ENCODE results near the gene NIN. TPM values are rescaled to one million over a fixed set of nuclear protein-coding genes. Genes with fewer than 3 reads are reported as not detected.
A peak's percentile ranks its signal among the peaks of the same experiment; 100 is the strongest.
"Not testable (repeated sequence)": the region's sequence is repeated elsewhere in the genome, so short reads cannot be mapped to it uniquely, and the experiment has no call there.

NIN gene
- total RNA-seq, 1 donor from 2014 or later, result 78.2 TPM

DNA sequence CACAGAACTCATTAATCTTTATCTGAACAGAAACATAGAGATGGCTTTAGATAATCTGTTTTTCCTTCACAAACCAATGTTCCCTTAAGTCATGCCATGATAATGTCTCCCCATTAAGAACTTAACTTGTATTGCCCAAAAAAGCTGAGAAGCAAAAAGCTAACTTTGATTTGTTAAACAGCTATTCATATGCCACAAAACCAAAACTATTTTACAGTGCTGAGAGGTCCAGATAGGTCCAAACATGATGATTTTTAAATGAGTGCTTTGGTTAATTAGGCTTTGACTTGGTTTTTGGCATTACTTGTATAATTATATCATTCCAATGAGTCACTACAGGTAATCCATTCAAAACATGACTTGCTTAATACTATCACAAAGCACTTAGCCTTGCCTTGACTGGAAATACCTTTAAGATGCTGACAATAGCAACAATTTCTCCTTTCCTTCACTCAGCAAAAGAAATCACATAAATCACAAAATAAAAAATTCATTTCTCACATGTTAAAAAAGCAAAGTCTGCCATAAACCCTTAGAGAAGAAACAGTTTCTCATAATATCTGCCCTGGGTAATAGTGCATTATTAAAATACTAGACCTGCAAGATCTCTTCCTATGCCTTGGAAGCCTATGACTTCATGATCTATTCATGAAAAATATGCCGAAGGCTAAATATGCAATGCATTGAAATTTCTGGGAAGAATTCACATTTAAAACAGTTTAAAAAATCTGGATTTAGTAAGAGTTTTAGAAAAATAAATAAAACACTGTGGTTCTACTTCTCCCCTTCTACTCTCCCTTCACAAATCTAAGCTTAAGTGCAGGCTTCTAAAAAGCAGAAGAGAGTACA is 110.8 kb downstream of the NIN start:
- peak; percentile 19 for DNase-seq (ENCODE audit: low read depth)

DNA sequence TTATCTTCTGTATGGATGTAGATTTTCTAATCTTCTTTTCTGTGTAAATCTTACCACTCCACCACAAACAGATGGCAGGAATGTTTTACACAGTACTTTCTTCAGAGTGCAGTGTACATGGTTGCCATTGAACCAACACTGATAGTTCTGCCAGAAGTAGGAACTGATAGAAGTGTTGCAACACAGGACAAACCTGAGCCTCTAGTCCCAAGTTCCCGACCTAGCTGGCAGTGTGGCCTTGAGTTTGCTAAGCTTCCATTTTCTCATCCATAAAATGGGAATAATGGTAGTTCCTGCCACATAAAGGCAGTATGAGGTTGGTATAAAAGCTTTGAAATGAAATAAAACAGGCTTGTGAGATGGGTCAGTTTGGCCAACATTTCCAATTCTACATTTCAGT is 112.0 kb downstream of the NIN start:
- no peak for DNase-seq (ENCODE audit: low read depth)

DNA sequence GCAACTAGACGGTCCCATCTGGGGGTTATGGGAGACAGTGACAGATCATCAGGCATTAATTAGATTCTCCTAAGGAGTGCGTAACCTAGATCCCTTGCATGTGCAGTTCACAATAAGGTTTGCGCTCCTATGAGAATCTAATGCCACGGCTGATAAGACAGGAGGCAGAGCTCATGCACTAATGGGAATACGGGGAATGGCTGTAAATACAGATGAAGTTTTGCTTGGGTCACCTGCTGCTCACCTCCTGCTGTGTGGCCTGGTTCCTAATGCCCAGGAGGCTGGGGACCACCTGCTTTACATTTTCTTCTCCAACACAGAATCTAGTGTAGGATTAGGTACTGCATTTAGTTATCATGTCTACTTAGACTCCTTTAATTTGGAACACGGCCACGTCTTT is 113.2 kb downstream of the NIN start:
- no peak for DNase-seq (ENCODE audit: low read depth)

GRCh38 chr14:50714450-50715073 is 116.4 kb downstream of the NIN start:
- DNase-seq (ENCODE audit: low read depth), result peak; percentile 30

GRCh38 chr14:50711043-50711442 is 119.9 kb downstream of the NIN start:
- DNase-seq (ENCODE audit: low read depth), result no peak

DNA sequence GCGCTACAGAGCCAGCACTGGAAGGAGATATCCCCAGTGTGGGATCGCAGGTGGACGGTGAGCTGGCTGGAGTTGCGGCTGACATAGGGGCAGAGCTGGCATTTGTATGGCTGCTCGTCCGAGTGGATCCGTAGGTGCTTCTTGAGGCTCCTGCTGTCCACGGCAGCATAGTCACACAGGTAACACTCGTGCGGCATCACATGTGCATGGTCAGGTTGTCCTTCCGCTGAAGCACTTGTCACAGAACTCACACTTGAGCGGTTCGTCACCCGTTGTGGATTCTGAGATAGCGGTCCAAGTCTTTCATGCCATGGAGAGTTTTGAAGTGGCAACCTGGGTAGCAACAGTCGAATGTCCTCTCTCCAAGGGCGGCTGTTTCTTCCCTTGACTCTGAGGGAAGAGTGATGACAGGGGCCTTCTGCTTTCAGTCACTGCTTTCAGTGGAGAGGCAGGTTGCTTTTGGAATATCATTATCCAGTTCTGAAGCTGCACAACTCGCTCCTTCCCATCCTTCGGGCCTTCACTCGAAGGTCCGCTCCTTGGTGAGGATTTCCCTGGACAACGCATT is 125.9 kb downstream of the NIN start:
- DNase-seq (ENCODE audit: low read depth), result no peak

DNA sequence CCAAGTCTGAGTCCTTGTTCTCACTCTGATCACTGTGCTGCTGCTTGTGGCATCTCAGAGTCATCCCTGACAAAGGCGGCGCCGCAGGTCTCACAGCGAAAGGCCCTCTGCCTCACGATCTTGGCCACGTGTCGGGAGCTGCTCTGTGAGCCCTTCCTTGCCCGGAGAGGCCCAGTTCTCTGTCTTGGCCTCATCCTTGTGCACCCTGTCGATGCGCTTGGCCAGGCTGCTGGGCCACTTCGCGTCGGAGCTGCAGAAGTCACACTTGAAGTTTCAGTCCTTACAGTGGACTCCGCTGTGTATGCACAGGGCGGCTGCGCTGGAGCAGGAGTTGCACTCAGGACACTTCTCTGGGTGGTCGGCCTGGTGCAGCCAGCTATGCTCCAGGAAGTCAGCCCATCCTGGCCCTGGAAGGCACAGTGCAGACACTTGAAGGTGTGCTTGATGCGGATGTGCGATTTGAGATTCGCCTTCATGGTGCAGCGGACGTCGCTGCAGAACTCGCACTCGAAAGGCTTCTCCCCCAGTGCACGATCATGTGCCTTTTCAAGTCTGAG is 126.4 kb downstream of the NIN start:
- no peak for DNase-seq (ENCODE audit: low read depth)

- no peak for DNase-seq (ENCODE audit: low read depth)
These were observed 133.2 kb downstream of the NIN start for GRCh38 chr14:50697659-50698290.

GRCh38 chr14:50694260-50694659 is 136.7 kb downstream of the NIN start:
- not testable (repeated sequence) for DNase-seq (ENCODE audit: low read depth)

- no peak for DNase-seq (ENCODE audit: low read depth)
These were observed 142.1 kb downstream of the NIN start for GRCh38 chr14:50688875-50689274.

DNA sequence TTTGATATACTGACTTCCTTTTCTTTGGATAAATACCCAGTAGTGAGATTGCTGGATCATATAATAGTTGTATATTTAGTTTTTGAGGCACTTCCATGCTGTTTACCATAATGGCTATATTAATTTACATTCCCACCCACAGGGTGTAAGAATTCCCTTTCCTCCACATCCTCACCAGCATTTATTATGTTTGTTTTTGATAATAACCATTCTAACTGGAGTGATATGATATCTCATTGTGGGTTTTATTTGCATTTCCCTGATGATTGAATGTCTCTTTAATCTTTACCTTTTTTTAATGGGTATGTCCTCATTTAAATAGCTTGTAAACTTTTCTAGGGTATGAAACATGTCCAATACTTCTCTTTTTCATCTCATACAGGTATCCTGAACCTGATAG is 151.3 kb downstream of the NIN start:
- DNase-seq (ENCODE audit: low read depth), result no peak

DNA sequence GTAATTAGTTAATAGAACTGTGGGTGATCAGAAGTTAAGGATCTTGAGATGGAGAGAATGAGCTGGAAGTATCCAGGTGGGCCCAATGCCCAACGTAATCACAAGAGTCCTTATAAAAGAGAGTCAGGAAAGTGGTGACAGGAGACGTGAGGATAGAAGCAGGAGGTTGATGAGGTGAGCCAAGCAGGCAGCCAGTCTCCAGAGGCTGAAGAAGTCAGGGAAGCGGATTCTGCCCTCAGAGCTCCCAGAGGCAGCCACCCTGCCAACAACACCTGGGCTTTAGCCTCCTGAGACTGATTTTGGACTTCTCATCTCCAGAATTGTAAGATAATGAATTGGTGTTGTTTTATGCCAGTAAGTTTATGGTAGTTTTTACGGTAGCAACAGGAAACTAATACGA is 152.8 kb downstream of the NIN start:
- DNase-seq (ENCODE audit: low read depth), result no peak

GRCh38 chr14:50677527-50678063 is 153.4 kb downstream of the NIN start:
- peak; percentile 84 for DNase-seq (ENCODE audit: low read depth)

DNA sequence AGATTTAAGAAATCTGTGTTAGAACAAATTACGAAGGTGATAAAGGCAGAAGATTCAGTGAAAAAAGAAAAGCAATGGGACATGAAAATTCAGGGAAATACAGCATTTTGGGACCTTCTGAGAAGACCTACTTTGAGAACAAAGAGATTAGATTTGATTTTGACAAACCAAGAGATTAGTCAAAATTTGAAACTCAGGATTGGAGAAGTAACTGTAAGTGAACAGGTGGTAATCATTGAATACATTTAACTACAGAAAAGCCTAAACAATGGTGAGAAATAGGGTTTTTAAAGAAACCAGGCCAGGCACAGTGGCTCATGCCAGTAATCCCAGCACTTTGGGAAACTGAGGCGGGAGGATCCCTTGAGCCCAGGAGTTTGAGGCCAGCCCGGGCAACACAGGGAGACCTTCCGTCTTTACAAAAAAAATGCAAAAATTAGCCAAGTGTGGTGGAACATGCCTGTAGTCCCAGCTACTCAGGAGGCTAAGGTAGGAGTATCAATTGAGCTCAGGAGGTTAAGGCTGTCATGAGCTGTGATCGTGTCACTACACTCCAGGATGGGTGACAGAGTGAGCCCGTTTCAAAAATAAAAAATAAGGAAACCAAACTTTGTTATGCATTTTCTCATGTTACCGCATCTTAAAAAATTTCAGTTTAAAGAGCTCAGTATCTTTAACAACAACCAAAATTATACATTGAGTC is 154.0 kb downstream of the NIN start:
- no peak for DNase-seq (ENCODE audit: low read depth)

- no peak for DNase-seq (ENCODE audit: low read depth)
These were observed 155.4 kb downstream of the NIN start for GRCh38 chr14:50675597-50675996.

GRCh38 chr14:50670866-50671256 is 160.1 kb downstream of the NIN start:
- DNase-seq (ENCODE audit: low read depth), result no peak

DNA sequence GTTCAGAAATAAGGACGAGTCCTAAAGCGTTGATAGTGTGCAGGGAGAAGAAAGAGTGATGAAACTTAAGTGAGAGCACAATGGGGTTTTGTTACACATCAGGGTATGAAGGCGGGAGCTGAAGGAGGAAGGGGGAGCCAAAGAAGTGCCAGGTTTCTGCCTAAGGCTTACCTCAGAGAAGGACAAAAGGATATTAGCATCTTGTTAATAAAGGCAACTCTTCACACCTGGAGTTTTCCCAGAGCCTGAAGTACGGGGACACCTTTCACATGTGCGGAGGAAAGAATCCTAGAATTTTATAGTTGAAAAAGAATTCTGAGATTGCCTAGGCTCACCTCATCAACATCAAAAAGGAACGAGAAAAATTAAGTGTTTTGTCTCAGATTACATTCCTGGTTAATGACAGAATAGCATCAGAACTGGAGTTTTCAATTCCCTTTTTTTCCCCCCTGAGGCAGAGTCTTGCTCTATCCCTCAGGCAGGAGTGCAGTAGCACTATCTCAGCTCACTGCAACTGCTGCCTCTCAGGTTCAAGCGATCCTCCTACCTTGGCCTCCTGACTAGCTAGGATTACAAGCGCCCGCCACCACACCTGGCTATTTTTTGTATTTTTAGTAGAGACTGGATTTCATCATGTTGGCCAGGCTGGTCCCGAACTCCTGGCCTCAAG is 160.6 kb downstream of the NIN start:
- DNase-seq (ENCODE audit: low read depth), result no peak

Measured in renal cortical epithelial cell (primary cell).